DMS 273 treated with DMSO at 0.1 percent for 48 hours (cell line): Measurements from ENCODE around the gene MAP1LC3B.
"Not testable (repeated sequence)": the region's sequence is repeated elsewhere in the genome, so short reads cannot be mapped to it uniquely, and the experiment has no call there.

Experiments
- DNase-seq: peaks from one replicate; lab custom pipeline; 2025; lab: John Stamatoyannopoulos, UW

Gene MAP1LC3B

DNA sequence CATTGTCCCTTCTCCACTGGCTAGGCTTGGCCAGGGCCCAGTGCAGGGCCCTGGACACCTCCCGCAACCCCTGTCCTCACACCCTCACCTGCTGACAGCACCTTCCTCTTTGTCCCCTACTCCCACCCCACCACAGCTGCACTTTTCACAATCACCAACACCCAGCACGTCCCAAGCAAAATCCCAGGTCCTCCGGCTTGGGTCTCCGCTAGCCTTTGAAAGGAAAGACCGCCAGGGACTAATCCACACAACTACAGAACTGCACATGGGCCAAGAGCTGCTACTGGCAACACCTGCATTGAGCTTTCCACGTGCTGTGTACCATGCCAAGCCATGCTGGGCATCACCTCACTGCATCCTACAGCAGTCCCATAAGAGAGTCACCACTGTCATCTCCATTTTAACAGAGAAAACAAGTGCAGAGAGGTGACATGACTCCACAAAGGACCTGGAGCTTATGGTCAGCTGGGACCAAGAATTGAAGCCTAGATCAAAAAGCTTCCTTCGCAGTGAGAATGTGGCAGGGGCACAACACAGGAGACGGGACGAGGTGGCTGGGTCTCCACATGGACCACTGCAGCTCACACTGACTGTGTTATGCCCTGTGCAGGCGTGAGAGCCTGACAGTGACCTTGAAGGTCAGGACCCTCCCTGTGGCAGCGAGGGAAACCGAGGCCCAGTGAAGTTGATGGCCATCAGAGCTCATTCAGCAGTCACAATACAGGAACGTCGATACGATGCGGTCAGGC lies 31.1 kb upstream of the MAP1LC3B start:
- DNase-seq: no peak

GRCh38 chr16:87361916-87362619 lies 30.1 kb upstream of the MAP1LC3B start:
- no peak for DNase-seq

DNA sequence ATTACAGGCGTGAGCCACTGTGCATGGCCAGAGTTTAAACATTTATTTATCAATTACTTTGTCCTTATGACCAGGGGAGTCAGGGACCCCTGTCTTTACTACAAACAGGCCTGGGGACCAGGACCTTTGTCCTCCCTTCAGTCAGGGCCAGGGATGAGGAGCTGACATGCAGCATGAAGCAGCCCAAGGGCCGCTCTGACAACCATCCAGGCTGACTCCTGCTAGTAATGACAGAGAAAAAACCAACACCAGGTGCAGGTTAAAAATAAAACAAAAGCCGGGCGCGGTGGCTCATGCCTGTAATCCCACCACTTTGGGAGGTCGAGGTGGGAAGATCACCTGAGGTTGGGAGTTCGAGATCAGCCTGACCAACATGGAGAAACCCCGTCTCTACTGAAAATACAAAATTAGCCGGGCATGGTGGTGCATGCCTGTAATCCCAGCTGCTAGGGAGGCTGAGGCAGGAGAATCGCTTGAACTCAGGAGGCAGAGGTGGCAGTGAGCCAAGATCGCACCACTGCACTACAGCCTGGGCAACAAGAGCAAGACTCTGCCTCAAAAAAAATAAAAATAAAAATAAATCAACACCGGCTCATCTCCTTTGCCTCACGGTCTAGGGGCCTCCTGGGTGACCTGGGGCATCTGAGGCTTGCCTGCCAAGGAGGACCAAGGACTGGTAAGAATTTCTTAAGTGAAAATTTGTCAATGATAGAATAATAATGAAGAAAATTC lies 29.1 kb upstream of the MAP1LC3B start:
- DNase-seq: not testable (repeated sequence)

DNA sequence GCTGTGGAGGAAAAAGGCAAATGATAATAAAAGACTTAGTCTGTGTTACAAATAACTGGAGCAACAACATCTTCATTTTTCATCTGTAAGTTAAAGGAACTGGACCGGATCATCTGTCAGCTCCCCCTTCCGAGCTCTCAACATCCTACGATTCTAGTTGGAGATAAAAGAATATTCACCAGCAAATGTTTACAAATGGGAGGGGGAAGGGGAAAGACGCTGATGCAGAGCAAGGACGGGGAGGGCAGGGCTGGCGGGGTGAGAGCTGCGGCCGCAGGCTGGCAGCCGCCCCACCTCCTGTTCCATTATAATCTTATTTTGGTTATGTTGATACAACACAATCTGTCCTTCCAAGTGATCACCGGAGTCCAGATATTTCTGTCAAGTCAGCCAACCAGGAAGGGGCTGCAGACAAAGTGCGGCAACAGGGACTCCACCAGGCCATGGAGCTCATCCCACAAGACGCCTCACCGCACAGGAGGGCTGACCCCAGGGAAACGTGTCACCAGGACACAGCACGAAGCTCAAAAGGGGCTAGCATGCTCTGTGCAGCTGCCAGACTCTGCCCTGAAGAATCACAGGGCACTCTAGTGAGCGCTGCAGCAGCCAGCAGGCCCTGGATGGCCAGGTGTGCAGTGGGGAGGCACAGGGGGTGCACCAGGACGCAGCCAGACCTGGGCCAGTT lies 28.2 kb upstream of the MAP1LC3B start:
- DNase-seq: peak; percentile 4

DNA sequence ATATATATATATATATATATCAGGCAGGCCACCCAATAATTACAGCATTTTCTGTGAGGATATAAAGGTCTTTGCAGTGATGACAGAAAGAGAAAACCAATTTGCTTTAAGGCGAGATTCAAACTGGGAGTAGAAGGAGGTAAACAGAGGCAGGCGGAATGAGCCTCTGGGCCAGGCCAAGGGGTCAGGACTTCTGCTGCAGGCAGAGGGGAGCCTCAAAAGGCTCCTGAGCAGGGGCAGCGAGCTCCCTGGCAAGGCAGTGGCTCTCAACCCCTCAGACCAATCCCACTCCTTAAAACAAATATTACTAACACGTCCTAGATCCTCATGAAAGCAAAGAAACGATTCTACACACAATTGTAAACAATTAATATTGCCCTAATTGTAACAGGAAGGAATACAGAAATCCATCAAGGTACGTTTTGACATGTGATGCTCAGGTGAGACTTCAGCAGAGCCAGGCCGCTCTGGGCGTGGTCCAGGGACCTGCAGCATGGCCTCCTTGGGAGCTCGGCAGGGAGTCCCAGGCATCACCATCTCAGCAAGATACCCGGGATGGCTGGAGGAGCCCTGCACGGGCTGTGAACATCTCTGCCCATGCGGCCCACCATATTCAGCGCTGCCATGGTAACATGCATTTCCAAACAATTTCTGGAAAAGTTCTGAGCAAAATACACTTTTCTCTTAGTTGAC lies 27.0 kb upstream of the MAP1LC3B start:
- DNase-seq: no peak

DNA sequence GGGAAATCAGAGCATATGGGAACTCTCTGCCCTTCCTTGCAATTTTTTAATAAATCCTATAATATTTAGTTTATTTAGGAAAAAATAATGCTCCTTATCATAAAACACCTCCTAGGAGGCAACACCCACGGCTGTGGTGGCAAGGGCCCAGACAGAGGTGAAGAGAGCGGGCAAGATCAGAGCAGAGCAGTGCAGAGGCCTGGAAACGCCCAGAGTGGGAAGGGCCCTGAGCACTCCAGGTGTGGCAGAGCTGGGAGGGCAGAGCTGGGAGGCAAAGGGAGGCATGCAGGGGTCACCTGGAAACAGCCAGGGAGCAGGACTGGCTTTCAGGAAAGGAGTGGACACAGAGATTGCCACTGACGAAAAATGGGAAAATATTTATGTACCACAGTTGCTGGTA lies 25.8 kb upstream of the MAP1LC3B start:
- no peak for DNase-seq

DNA sequence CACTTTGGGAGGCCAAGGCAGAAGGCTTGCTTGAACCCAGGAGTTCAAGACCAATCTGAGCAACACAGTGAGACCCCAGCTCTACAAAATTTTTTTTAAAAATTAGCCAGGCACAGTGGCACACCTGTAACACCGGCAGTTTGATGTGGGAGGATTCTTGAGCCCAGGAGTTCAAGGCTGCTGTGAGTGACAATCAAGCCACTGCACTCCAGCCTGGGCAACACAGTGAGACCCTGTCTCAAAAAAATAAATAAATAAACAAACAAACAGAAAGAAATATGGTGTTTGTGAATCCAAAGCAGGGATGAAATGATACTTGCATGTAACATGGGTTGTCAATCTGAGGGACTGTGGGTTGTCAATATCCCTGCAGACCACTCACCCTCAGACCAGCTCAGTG lies 25.2 kb upstream of the MAP1LC3B start:
- no peak for DNase-seq

- no peak for DNase-seq
Observed at GRCh38 chr16:87367529-87367928, 24.6 kb upstream of the MAP1LC3B start.

- no peak for DNase-seq
Observed at GRCh38 chr16:87368029-87368770, 23.9 kb upstream of the MAP1LC3B start.

DNA sequence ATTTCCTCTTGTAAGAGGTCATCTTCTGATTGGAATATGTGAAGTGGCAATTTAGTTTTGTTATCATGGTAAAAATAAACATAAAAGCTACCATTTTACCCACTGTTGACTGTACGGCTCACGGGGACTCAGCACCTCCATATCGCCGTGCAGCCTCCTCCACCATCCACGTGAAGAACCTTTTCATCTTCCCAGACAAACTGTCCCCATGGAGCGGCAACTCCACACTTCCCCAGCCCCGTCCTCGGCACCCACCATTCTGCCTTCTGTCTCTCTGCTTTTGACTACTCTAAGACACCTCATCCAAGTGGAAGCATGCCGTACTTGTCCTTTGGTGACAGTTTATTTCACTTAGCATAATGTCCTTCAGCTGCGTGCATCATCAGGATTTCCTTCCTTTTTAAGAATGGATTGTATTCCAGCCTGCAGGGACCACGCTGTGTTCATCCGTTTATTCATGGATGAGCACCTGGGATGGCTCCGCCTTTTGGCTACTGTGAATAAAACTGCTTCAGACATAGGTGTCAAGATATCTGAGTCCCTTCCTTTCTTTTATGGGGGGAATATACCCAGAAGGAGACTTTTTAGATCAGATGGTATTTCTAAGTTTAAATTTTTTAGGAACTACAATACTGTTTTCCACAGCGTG lies 22.9 kb upstream of the MAP1LC3B start:
- DNase-seq: no peak

DNA sequence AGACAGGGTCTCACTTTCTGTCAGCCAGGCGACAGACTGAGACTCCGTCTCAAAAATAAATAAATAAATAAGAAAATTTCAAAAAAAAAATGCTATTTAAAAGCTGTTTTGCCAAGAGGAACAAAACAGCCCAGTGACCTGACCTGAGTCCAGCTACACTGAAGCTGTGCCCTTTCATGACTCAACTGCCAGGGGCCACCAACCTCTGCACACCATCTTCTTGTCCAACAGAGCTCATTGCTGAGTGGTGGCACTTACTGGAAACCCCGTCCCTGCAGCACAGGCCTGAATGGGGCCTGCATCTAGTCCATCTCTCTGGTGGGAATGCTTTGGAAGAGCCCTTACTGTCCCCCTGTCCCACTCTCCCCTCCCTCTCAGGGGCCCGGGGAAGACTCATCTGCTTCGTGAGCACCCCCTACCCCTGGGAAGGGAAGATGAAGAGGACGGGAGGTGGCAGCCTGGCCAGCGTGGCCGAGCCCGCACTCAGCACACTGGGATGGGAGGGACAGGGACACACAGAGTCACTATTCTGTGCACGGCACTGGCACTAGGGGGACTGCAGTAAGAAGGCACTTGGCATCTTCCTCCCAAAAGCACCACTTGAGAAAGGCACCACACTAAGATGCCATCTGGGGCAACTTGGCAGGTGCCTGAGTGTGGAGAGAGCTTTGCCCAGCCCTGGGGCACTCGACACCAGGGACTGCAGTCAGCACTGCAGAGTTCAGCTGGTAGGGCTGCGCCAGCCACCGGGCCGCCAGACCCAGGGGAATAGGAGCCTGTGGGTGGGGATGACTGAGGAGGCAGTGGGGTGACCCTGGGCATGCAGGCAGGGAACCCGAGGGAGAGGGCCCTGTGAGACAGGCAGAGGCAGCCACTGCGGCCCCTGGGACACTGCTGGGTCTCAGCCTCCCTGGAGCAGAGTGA lies 22.1 kb upstream of the MAP1LC3B start:
- no peak for DNase-seq

GRCh38 chr16:87371261-87371866 lies 20.8 kb upstream of the MAP1LC3B start:
- no peak for DNase-seq

- no peak for DNase-seq
Observed at GRCh38 chr16:87372305-87372704, 19.8 kb upstream of the MAP1LC3B start.

DNA sequence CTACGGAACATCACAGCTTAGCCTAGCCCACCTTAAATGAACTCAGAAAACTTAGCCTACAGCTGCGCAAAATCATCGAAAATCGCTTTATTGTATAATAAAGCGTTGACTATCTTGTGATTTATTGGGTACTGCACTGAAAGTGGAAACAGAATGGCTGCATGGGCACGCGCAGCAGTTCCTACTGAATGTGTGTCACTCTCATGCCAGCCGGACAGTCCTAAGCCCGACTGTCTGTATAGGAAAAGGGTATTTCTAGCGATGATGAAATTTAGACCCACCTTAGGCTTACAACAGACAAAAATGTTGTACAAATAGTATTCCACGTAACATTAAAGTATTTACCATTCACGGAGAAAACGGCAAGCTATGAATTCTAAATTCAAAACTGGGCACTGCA lies 17.8 kb upstream of the MAP1LC3B start:
- no peak for DNase-seq

DNA sequence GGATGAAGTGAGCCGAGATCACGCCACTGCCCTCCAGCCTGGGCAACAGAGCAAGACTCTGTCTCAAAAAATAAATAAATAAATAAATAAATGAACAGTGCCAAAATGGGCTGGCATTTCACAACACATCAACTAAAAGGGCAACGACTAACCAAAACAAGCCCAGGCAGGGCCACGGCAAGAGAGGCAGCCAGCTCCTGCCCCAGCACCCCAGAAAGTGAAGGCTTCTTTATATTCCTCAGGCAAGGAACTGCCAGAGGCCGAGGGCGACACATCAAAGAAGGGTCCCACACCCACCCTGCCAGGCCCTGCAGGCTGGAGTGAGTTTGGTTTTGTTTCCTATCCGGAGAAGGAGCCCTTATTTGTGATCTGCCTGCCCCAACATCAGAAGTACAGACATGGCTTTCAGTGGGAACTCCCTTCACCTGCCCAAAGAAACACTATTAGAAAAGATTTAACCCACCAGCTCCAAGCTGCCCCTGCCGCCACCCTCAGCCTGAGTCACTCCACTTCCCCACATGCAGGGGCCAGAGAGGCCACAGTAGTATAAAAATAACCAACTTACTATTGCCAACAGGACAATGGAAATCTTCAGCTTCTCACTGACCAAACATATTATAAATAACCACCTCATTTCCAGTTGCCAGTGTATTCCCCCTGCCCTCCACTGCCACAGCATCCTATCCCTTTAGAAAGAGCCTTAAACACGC lies 16.6 kb upstream of the MAP1LC3B start:
- no peak for DNase-seq

- DNase-seq: no peak
Observed at GRCh38 chr16:87376660-87377059, 15.5 kb upstream of the MAP1LC3B start.

- DNase-seq: not testable (repeated sequence)
Observed at GRCh38 chr16:87379312-87379752, 12.8 kb upstream of the MAP1LC3B start.

DNA sequence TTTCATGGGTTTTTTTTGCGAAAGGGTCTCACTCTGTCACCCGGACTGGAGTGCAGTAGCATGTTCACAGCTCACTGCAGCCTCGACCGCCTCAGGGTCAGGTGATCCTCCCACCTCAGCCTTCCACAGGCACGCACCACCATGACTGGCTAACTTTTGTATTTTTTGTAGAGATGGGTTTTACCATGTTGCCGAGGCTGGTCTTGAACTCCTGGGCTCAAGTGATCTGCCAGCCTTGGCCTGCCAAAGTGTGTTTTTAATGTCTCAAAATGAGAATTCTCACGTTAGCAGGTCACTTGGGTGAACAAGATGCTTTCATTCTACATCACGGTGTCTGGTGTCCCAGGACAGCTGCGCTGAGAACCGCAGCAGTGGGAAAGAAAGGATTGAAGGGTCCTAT lies 11.7 kb upstream of the MAP1LC3B start:
- DNase-seq: no peak
